ENCODE measurements around the gene SELENOM. TPM values are rescaled to one million over a fixed set of nuclear protein-coding genes. Genes with fewer than 3 reads are reported as not detected.

SELENOM gene
- total and polyA plus RNA-seq, 2 of the 8 experiments (the other 6 are each of a cell fraction or from before 2014, with no cell fraction given) = 22.7 to 40.0 TPM

- peak overlapping the region; percentile 8; the same call in 1 of the 2 replicates for H2BK20ac ChIP-seq (ENCODE audit: low read length)
- H3K4me3 ChIP-seq (ENCODE audit: extremely low read depth in 1 of 4, insufficient read depth in 2 of 4, low read depth in 3 of 4, low read length in 4 of 4) = peak overlapping the region; percentile 58 to 84 (median 72)
- H3K23ac ChIP-seq (ENCODE audit: insufficient read length) = no peak overlapping the region
- WGBS, 2 experiments (ENCODE audit: extremely low coverage in 1 of 2, insufficient coverage in 1 of 2, insufficient read length in 1 of 2, insufficient replicate concordance in 2 of 2, low coverage in 1 of 2, low lambda C conversion rate in 2 of 2, missing lambda C conversion rate in 1 of 2) = 25% methylated on average over 18 of the region's 18 CpGs; no CpG with 5 or more reads in 1 of the 2 experiments
- H3K14ac ChIP-seq (ENCODE audit: insufficient read length) = no peak overlapping the region
- no peaks in the 10 kb centered on the region; the same call in 1 of the 2 replicates for H3K79me1 ChIP-seq (ENCODE audit: low read depth, low read length)
- peak overlapping the region; percentile 34; the same call in 1 of the 2 replicates for H2BK15ac ChIP-seq (ENCODE audit: low read length)
- H2BK12ac ChIP-seq (ENCODE audit: low read depth, low read length) = peak overlapping the region; percentile 85
- peak overlapping the region; percentile 41 for H3K4ac ChIP-seq (replicated peaks; ENCODE audit: insufficient read length, low read depth, low read length)
- peaks cover 3 to 7% of the 10 kb centered on the region in 2 experiments for H4K20me1 ChIP-seq (replicated peaks in 1 of 2; ENCODE audit: control insufficient read depth in 1 of 2, insufficient read depth in 2 of 2, low read length in 2 of 2)
- ChIA-PET POLR2A (ENCODE audit: partially characterized antibody) (interaction anchor here (0.6 to 12.2 kb wide), 43 partner anchors 8 to 478 kb away, joined by 3 to 220 read pairs (median 5); partner anchors contain the start of genes MORC2, PATZ1, PLA2G3 and RNF185), CTCF (ENCODE audit: partially characterized antibody) (interaction anchor here (0.5 to 13.3 kb wide), 24 partner anchors 14 to 320 kb away, joined by 3 to 207 read pairs (median 4); partner anchors contain the start of genes MORC2, SELENOM and TUG1)
- peaks cover 0 to 27% (median 16%) of the 10 kb centered on the region in 4 experiments; a peak in 6 of 7 replicates for H3K4me1 ChIP-seq (replicated peaks in 1 of 4; ENCODE audit: control insufficient read depth in 3 of 4, insufficient read depth in 4 of 4, low read length in 3 of 4)
- H4K91ac ChIP-seq (replicated peaks; ENCODE audit: insufficient read length, low read length) = peak overlapping the region; percentile 77
- peaks cover 14% of the 10 kb centered on the region for H3K23me2 ChIP-seq (ENCODE audit: low read depth, low read length)
- no peak overlapping the region for H2BK120ac ChIP-seq (replicated peaks; ENCODE audit: low read depth, low read length)
- no peaks in the 10 kb centered on the region for H3K9me3 ChIP-seq (ENCODE audit: insufficient read depth in 2 of 2, low read depth in 1 of 2, low read length in 1 of 2)
- H2AFZ ChIP-seq (ENCODE audit: low read length) = no peak overlapping the region
- peaks cover 0 to 5% (median 2%) of the 10 kb centered on the region in 4 experiments; a peak in 3 of 7 replicates for H3K27me3 ChIP-seq (replicated peaks in 1 of 4; ENCODE audit: control insufficient read depth in 3 of 4, extremely low read depth in 1 of 4, insufficient read depth in 3 of 4, low read length in 3 of 4)
- H3K9ac ChIP-seq (replicated peaks in 1 of 4; ENCODE audit: extremely low read depth in 1 of 4, low read depth in 3 of 4, low read length in 3 of 4) = peak overlapping the region; percentile 40 to 92 (median 87)
- H3K4me2 ChIP-seq (ENCODE audit: insufficient read depth in 1 of 2, low read depth in 2 of 2, low read length in 2 of 2) = peak overlapping the region; percentile 93 to 96
- DNase-seq (ENCODE audit: low read depth in 1 of 2, low spot score in 2 of 2) (no peak), FAIRE-seq (no peak)
- H3K36me3 ChIP-seq (ENCODE audit: control insufficient read depth in 2 of 4, insufficient read depth in 4 of 4, low read length in 3 of 4) = no peaks in the 10 kb centered on the region
- H4K5ac ChIP-seq (ENCODE audit: insufficient read length, low read depth, low read length) = peak overlapping the region; percentile 67
- H2BK5ac ChIP-seq (ENCODE audit: low read depth, low read length) = peak overlapping the region; percentile 28; the same call in 1 of the 2 replicates
- H3K18ac ChIP-seq (ENCODE audit: extremely low read depth, low read length) = peak overlapping the region; percentile 95; the same call in 1 of the 2 replicates
- H3K79me2 ChIP-seq (ENCODE audit: control insufficient read depth in 1 of 2, insufficient read depth in 2 of 2, low read length in 2 of 2) = peaks cover 0 to 9% of the 10 kb centered on the region in 2 experiments; a peak in 1 of 4 replicates
- H4K8ac ChIP-seq (ENCODE audit: extremely low read depth, insufficient read depth, low read length) = peak overlapping the region; percentile 82
- peak overlapping the region; percentile 94 for H3K27ac ChIP-seq (ENCODE audit: low read depth, low read length)
- H2AK5ac ChIP-seq (ENCODE audit: low read depth, low read length) = 0 out of 2 replicates have a peak overlapping the region, but pooled peaks have one; percentile 2
- H3K56ac ChIP-seq (replicated peaks; ENCODE audit: insufficient read length, low read depth, low read length) = peak overlapping the region; percentile 18
- TF ChIP-seq ZNF274 (IDR thresholded peaks at IDR 0.05; ENCODE audit: borderline replicate concordance, extremely low read depth, low read length) (no peak), GTF2F1 (IDR thresholded peaks at IDR 0.05; ENCODE audit: borderline replicate concordance, low read depth, low read length) (no peak), GABPA (IDR thresholded peaks at IDR 0.05; ENCODE audit: borderline replicate concordance, insufficient read depth, low read length) (no peak), CREB1 (IDR thresholded peaks at IDR 0.05) (no peak), EGR1 (IDR thresholded peaks at IDR 0.05; ENCODE audit: borderline replicate concordance, low read depth, low read length) (no peak), BCL11A (IDR thresholded peaks at IDR 0.05; ENCODE audit: low read depth in 2 of 2, low read length in 2 of 2) (no peak), POLR2A (IDR thresholded peaks at IDR 0.05; ENCODE audit: control extremely low read depth in 1 of 2, low read depth in 2 of 2, low read length in 2 of 2) (0 out of 3 replicates have a peak, but pooled peaks of 1 of the 2 experiments have one; percentile 6), CHD1 (IDR thresholded peaks at IDR 0.05; ENCODE audit: low read depth, low read length) (no peak), CBX5 (IDR thresholded peaks at IDR 0.05; ENCODE audit: low read depth, low read length) (no peak), PHF8 (conservative IDR thresholded peaks at IDR 0.05; ENCODE audit: low read depth, low read length) (peak; percentile 82; the same call in 1 of the 2 replicates)
Observed at GRCh38 chr22:31083923-31084810, 23.2 kb downstream of the SELENOM start.
